ELF-1 (cell line): Measurements from ENCODE around the gene USF1.
"Not testable (repeated sequence)": the region's sequence is repeated elsewhere in the genome, so short reads cannot be mapped to it uniquely, and the experiment has no call there.

Experiments
- DNase-seq: peaks from one replicate; pipeline ENCODE4 v3.0.0-alpha.2; 2016; ENCODE audit warnings: low read depth, low spot score

Gene USF1

GRCh38 chr1:161019751-161020495 lies 25.9 kb downstream of the USF1 start:
- DNase-seq, result peak; percentile 63

DNA sequence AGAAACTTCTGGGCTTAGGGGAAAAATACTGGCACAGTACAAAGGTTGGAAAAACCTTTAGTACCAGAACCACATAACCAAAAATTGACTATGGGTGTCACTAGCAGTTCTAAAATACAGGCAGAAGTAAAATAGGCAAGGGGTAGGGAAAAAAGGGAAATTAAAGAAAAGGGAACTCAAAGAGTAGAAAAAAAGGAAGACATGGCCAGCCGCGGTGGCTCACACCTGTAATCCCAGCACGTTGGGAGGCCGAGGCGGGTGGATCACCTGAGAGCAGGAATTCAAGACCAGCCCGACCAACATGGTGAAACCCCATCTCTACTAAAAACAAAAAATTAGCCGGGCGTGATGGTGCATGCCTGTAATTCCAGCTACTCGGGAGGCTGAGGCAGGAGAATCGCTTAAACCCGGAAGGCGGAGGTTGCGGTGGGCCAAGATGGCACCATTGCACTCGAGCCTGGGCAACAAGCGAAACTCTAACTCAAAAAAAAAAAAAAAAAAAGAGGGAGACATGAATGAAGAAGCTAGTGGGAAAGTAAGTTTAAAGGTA lies 26.6 kb downstream of the USF1 start:
- DNase-seq, result not testable (repeated sequence)

GRCh38 chr1:161018631-161018930 lies 27.2 kb downstream of the USF1 start:
- DNase-seq, result no peak

- no peak for DNase-seq
These were observed 27.8 kb downstream of the USF1 start for GRCh38 chr1:161017756-161018630.

DNA sequence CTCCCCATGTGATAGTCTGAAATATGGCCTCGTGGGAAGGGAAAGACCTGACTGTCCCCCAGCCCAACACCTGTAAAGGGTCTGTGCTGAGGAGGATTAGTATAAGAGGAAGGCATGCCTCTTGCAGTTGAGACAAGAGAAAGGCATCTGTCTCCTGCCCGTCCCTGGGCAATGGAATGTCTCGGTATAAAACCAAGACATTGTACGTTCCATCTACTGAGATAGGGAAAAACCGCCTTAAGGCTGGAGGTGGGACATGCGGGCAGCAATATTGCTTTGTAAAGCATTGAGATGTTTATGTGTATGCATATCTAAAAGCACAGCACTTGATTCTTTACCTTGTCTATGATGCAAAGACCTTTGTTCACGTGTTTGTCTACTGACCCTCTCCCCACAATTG lies 28.6 kb downstream of the USF1 start:
- not testable (repeated sequence) for DNase-seq

DNA sequence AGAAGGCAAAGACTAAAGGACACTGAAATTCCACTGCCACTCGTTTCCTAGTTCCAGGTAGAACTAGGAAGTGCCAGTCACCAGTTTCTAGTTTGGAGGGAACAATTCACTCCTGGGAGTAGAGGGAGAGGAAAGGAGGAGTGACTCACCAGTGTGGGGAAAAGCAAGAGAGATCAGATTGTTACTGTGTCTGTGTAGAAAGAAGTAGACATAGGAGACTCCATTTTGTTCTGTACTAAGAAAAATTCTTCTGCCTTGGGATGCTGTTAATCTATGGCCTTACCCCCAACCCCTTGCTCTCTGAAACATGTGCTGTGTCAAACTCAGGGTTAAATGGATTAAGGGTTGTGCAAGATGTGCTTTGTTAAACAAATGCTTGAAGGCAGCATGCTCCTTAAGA lies 29.1 kb downstream of the USF1 start:
- peak; percentile 21 for DNase-seq

GRCh38 chr1:161013488-161014230 lies 32.1 kb downstream of the USF1 start:
- peak; percentile 58 for DNase-seq

GRCh38 chr1:161013131-161013487 lies 32.7 kb downstream of the USF1 start:
- DNase-seq, result peak; percentile 25

DNA sequence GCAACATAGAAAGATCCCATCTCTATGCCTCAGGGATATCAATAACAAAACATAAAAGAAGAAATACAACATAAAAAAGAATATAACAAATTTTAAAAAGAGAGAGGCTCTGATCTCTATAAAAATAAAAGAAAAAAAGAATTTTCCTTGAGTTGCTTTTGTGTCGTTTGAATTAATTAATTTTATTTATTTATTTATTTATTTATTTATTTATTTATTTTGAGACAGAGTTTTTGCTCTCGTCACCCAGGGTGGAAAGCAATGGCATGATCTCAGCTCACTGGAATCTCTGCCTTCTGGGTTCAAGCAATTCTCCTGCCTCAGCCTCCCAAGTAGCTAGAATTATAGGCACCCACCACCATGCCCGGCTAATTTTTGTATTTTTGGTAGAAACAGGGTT lies 33.4 kb downstream of the USF1 start:
- no peak for DNase-seq

DNA sequence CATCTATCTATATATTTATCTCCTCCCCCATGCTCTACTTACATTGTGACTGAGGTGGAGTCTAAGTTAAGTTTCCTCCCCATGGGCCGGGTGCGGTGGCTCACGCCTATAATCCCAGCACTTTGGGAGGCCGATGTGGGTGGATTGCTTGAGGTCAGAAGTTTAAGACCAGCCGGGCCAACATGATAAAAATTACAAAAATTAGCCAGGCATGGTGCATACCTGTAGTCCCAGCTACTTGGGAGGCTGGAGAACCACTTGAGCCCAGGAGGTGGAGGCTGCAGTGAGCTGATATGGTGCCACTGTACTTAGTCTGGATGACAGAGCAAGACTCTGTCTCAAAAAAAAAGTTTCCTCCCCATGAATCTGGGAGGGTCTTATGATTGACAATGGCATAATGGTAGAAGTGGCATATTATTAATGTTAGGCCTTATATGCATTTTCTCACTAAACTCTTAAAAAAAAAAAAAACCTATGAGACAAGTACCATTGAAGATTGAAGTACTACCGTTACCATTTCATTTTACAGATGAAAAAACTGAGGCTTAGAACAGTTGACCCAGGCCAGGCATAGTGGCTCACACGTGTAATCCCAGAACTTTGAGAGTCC lies 36.1 kb downstream of the USF1 start:
- DNase-seq, result no peak

DNA sequence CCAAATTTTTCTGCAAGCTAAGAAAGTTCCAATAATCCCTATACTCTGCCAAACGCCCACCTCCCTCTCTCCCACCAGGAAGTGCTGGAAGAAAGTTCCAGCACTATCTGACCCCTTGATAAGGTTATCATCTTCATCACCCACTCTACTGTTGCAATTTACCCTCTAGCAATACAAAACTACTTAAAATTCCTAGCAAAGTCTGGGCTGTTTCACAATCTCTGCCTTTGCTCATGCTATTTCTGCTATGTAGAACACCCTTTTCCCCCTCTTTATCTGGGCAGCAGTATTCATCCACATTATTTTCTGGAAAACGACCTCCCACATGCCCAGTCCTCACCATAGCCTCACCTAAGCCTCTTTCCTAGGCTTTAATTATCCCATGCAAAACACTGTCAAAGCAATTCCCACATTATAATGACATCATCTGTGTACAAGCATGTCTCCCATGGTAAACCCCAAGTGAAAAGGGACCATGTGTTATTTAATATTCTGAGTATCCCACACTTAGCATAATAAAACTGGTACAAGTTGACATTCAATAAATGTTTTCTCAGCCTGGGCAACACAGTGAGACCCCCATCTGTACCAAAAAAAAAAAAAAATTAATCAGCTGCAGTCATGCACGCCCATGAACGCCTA lies 36.8 kb downstream of the USF1 start:
- peak; percentile 38 for DNase-seq

DNA sequence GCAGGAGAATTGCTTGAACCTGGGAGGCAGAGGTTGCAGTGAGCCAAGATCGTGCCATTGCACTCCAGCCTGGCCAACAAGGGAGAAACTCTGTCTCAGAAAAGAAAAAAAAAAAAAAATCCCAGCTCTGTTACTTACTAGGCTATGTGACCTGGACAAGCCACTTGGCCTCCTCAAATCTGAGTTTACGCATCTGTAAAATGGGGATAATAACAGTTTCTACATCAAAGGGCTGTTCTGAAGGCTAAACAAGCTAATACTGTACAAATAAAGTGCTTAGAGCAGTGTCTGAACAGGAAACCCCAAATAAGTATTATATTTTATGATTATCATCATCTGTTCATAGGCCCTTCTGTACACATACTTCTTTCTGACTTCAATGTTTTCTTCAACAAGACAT lies 38.4 kb downstream of the USF1 start:
- no peak for DNase-seq

DNA sequence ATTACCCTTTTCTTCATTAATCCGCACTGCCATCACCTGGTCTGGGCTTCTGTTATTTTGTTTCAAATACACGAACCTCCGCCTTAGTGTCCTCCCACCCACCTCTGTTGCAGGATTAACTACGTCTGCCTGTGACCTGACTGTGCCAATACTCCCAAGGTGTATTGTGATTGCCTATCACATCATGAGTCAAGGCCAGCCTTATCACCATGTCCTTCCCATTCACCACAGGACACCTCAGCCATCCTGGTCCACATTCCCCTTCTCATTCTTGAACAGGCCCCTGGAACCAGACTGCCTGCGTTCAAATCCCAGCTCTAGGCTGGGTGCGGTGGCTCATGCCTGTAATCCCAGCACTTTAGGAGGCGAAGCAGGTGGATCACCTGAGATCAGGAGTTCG lies 39.2 kb downstream of the USF1 start:
- DNase-seq, result no peak

DNA sequence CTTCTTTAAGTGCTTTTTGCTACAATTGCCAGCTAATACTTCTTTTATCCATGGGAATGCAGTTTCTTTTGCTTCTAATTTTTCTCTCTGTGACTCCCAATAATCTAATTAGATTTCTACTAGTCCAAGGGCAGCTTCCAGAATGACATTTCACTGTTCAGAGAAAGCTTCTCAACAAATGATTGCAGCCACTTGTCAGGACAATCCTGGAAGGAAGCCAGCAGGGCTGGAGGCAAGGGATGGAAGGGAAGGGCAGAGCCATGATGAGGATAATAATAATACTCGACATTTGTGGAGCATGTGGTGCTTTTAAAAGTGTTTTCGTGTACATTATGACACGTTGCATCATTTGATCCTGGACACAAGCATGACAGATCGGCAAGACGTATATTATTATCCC lies 44.3 kb downstream of the USF1 start:
- DNase-seq, result no peak

DNA sequence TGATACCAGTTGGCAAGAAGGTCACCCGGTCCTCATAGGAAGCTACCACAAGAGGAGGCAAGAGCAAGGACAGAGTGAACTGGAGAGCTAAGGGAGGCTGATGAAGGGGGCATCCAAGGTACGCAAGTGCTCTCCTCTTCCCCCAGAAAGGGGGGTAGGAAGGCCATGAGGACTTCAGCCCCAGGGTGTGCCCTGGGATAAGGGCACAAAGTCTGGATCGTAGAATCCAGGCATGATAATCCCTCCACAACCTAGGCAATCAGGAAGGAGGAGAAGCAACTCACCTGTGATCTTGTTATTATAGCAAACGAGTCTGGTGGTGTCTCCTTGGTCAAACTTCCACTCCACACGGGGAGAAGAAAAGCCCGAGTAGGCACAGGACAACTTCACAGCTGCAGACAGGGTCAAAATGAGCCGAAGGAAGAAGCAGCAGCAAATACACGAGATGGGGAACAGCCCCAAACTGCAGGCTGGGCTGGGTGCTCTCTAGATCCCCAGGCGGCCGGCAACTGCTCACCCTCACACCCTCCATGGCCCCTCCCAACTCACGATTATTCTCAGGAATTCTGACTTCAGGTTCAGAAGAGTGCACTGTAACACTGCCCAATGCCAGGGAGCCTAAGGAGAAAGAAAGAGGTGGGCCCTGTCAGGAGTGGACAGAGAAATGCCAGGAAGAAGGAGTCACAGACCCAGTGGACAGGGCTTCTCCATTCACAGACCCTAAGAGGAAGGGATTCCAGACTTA lies 44.9 kb downstream of the USF1 start:
- no peak for DNase-seq

GRCh38 chr1:160999376-160999775 lies 46.4 kb downstream of the USF1 start:
- no peak for DNase-seq

GRCh38 chr1:160997323-160998038 lies 48.3 kb downstream of the USF1 start:
- peak; percentile 76 for DNase-seq

DNA sequence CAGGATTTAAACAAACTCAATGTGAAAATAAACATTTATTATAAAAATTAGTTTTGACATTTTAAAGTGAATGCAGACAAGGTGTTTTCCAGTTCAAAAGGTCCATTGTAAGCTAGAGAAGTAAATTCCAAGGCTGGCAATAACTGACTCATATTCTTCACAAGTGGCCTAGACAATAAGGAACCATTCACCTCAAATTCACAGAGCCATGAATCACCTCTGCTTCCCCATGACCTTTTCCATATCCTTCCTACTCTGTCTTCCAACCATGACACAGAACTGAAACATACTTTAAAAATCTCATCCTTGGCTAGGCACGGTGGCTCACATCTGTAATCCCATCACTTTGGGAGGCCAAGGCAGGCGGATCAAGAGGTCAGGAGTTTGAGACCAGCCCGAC lies 49.6 kb downstream of the USF1 start:
- DNase-seq, result no peak

DNA sequence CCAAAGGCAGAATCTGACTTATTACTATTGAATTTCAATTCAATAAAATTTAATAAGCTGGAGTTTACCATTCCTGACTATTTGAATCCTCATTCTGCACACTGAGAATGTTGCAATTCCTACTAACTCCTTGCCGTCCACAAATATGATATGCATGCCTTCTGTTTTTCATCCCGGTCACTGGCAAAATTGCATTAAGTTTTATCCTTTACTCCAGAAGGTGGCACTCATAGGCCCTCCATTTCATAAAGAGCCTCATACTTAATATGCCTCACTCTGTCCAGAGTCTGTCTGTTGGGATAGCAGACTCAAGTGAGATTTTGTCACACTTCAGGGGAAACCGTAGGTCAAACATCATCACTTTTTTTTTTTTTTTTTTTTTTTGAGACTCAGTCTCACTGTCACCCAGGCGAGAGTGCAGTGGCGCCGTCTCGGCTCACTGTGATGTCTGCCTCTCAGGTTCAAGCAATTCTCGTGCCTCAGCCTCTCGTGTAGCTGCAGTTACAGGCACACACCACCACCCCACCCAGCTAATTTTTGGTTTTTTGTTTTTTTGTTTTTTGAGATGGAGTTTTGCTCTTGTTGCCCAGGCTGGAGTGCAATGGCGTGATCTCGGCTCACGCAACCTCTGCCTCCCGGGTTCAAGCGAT lies 52.1 kb downstream of the USF1 start:
- DNase-seq, result no peak
